SK-N-SH treated with all-trans-retinoic acid at 6 μM for 48 hours (cell line): ENCODE results near the gene RPL36A.

Experiments
- ATAC-seq: fragments of 200-7000 bp; cut with Tn5 transposase; 3 replicates; pipeline ENCODE4 v1.9.1; 2020; ENCODE audit warnings: mild to moderate bottlenecking, moderate library complexity
- ARNTL ChIP-seq: fragments of 450-650 bp; formaldehyde crosslinking; IDR thresholded peaks from 2 replicates; pipeline ENCODE4 v1.5.0; 2020; ENCODE audit warnings: low read depth, mild to moderate bottlenecking, moderate library complexity, borderline replicate concordance
- BACH2 ChIP-seq: fragments of 250-450 bp; sonication (Bioruptor Pico); IDR thresholded peaks from 2 replicates; pipeline ENCODE4 v1.9.0; 2021; ENCODE audit warnings: mild to moderate bottlenecking, borderline replicate concordance
- CSDC2 ChIP-seq: fragments of 250-450 bp; sonication (Bioruptor Pico); IDR thresholded peaks from 2 replicates; pipeline ENCODE4 v1.5.0; 2020; ENCODE audit warnings: mild to moderate bottlenecking, moderate library complexity
- GLIS3 ChIP-seq: fragments of 250-450 bp; sonication (Bioruptor Pico); IDR thresholded peaks from 2 replicates; pipeline ENCODE4 v1.5.0; 2020; ENCODE audit warnings: mild to moderate bottlenecking, moderate library complexity
- ISL1 ChIP-seq: fragments of 250-450 bp; sonication (Bioruptor Pico); IDR thresholded peaks from 2 replicates; pipeline ENCODE4 v2.1.2; 2022; ENCODE audit warnings: mild to moderate bottlenecking, moderate library complexity
- OSR1 ChIP-seq: fragments of 250-450 bp; sonication (Bioruptor Pico); IDR thresholded peaks from 2 replicates; pipeline ENCODE4 v1.8.0; 2022; ENCODE audit warnings: moderate library complexity, mild to moderate bottlenecking, inconsistent platforms
- PPARA ChIP-seq: fragments of 250-450 bp; sonication (Bioruptor Pico); IDR thresholded peaks from 2 replicates; pipeline ENCODE4 v1.5.0; 2020; ENCODE audit warnings: mild to moderate bottlenecking, borderline replicate concordance
- RARB ChIP-seq: fragments of 250-450 bp; sonication (Bioruptor Pico); IDR thresholded peaks from 2 replicates; pipeline ENCODE4 v1.8.0; 2021; ENCODE audit warnings: mild to moderate bottlenecking, moderate library complexity
- SNAI2 ChIP-seq: fragments of 250-450 bp; sonication (Bioruptor Pico); IDR thresholded peaks from 2 replicates; pipeline ENCODE4 v1.5.0; 2020; ENCODE audit warnings: mild to moderate bottlenecking, moderate library complexity
- TCF4 ChIP-seq: fragments of 250-450 bp; sonication (Bioruptor Pico); IDR thresholded peaks from 2 replicates; pipeline ENCODE4 v1.8.0; 2021; ENCODE audit warnings: mild to moderate bottlenecking, moderate library complexity, borderline replicate concordance
- TOX ChIP-seq: fragments of 250-450 bp; sonication (Bioruptor Pico); IDR thresholded peaks from 2 replicates; pipeline ENCODE4 v1.8.0; 2021; ENCODE audit warnings: mild to moderate bottlenecking, moderate library complexity, borderline replicate concordance
- ZC3H10 ChIP-seq: fragments of 250-450 bp; sonication (Bioruptor Pico); IDR thresholded peaks from 2 replicates; pipeline ENCODE4 v1.5.1; 2021; ENCODE audit warnings: mild to moderate bottlenecking, moderate library complexity
- ZFP3 ChIP-seq: fragments of 250-450 bp; sonication (Bioruptor Pico); IDR thresholded peaks from 2 replicates; pipeline ENCODE4 v1.5.0; 2020; ENCODE audit warnings: mild to moderate bottlenecking, moderate library complexity
- ZFP30 ChIP-seq: fragments of 450-650 bp; formaldehyde crosslinking; IDR thresholded peaks from 2 replicates; pipeline ENCODE4 v1.5.0; 2022; ENCODE audit warnings: mild to moderate bottlenecking, moderate library complexity
- ZNF565 ChIP-seq: fragments of 450-650 bp; formaldehyde crosslinking; conservative IDR thresholded peaks from 2 replicates; pipeline ENCODE4 v1.5.0; 2020; ENCODE audit warnings: low read depth, mild to moderate bottlenecking, moderate library complexity
- ZNF70 ChIP-seq: fragments of 450-650 bp; formaldehyde crosslinking; IDR thresholded peaks from 2 replicates; pipeline ENCODE4 v1.5.0; 2020; ENCODE audit warnings: mild to moderate bottlenecking, moderate library complexity
- ZNF8 ChIP-seq: fragments of 450-650 bp; formaldehyde crosslinking; IDR thresholded peaks from 2 replicates; pipeline ENCODE4 v1.5.0; 2020; ENCODE audit warnings: mild to moderate bottlenecking, moderate library complexity
- TF ChIP-seq, protein P1 (sequence below): fragments of 250-450 bp; sonication (Bioruptor Pico); IDR thresholded peaks from 2 replicates; pipeline ENCODE4 v1.5.1; 2021; ENCODE audit warnings: mild to moderate bottlenecking, moderate library complexity
- TF ChIP-seq, protein P2 (sequence below): fragments of 250-450 bp; sonication (Bioruptor Pico); IDR thresholded peaks from 2 replicates; pipeline ENCODE4 v1.8.0; 2021; ENCODE audit warnings: low read depth, mild to moderate bottlenecking, moderate library complexity, borderline replicate concordance
- TF ChIP-seq, protein P3 (sequence below): fragments of 250-450 bp; sonication (Bioruptor Pico); IDR thresholded peaks from 2 replicates; pipeline ENCODE4 v1.5.0; 2020; ENCODE audit warnings: mild to moderate bottlenecking, moderate library complexity
- TF ChIP-seq, protein P4 (sequence below): fragments of 250-450 bp; sonication (Bioruptor Pico); IDR thresholded peaks from 2 replicates; pipeline ENCODE4 v1.8.0; 2020; ENCODE audit warnings: mild to moderate bottlenecking, moderate library complexity, borderline replicate concordance

Gene RPL36A

DNA sequence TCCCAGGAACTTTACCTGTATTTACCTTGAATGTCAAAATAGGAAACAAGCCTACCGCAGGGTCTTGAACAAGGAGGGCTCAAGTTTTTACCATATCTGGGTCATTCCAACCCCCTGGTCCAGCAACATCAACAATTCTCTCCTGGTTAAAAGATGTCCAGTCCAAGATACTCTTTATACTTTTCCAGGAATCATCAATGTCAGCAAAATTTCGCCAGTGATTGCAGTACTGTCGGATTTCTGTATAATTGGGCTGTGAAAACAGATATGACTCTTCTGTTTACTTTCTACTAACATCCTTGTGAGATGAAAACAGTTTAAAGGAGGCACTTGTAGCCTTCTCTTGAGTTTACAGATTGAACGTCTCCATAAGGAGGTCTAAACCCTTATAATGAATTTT is 7.9 kb downstream of the RPL36A start:
- TF ChIP-seq, protein P1, sequence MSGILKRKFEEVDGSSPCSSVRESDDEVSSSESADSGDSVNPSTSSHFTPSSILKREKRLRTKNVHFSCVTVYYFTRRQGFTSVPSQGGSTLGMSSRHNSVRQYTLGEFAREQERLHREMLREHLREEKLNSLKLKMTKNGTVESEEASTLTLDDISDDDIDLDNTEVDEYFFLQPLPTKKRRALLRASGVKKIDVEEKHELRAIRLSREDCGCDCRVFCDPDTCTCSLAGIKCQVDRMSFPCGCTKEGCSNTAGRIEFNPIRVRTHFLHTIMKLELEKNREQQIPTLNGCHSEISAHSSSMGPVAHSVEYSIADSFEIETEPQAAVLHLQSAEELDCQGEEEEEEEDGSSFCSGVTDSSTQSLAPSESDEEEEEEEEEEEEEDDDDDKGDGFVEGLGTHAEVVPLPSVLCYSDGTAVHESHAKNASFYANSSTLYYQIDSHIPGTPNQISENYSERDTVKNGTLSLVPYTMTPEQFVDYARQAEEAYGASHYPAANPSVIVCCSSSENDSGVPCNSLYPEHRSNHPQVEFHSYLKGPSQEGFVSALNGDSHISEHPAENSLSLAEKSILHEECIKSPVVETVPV (CRISPR knock-in tag), result no peak
- TF ChIP-seq TOX (CRISPR knock-in tag), result no peak
- no peak for TF ChIP-seq ZC3H10
- no peak for TF ChIP-seq SNAI2 (CRISPR knock-in tag)
- TF ChIP-seq ZFP30 (CRISPR knock-in tag), result no peak
- no peak for TF ChIP-seq BACH2 (CRISPR knock-in tag)
- no peak for TF ChIP-seq ZNF8 (CRISPR knock-in tag)
- TF ChIP-seq, protein P2, sequence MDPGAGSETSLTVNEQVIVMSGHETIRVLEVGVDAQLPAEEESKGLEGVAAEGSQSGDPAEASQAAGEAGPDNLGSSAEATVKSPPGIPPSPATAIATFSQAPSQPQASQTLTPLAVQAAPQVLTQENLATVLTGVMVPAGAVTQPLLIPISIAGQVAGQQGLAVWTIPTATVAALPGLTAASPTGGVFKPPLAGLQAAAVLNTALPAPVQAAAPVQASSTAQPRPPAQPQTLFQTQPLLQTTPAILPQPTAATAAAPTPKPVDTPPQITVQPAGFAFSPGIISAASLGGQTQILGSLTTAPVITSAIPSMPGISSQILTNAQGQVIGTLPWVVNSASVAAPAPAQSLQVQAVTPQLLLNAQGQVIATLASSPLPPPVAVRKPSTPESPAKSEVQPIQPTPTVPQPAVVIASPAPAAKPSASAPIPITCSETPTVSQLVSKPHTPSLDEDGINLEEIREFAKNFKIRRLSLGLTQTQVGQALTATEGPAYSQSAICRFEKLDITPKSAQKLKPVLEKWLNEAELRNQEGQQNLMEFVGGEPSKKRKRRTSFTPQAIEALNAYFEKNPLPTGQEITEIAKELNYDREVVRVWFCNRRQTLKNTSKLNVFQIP (CRISPR knock-in tag), result no peak
- no peak for TF ChIP-seq TCF4 (CRISPR knock-in tag)
- no peak for TF ChIP-seq ARNTL (CRISPR knock-in tag)
- no peak for TF ChIP-seq ZNF70 (CRISPR knock-in tag)
- no peak for TF ChIP-seq ISL1 (CRISPR knock-in tag)
- TF ChIP-seq CSDC2 (CRISPR knock-in tag), result no peak
- no peak for TF ChIP-seq ZNF565
- TF ChIP-seq, protein P3, sequence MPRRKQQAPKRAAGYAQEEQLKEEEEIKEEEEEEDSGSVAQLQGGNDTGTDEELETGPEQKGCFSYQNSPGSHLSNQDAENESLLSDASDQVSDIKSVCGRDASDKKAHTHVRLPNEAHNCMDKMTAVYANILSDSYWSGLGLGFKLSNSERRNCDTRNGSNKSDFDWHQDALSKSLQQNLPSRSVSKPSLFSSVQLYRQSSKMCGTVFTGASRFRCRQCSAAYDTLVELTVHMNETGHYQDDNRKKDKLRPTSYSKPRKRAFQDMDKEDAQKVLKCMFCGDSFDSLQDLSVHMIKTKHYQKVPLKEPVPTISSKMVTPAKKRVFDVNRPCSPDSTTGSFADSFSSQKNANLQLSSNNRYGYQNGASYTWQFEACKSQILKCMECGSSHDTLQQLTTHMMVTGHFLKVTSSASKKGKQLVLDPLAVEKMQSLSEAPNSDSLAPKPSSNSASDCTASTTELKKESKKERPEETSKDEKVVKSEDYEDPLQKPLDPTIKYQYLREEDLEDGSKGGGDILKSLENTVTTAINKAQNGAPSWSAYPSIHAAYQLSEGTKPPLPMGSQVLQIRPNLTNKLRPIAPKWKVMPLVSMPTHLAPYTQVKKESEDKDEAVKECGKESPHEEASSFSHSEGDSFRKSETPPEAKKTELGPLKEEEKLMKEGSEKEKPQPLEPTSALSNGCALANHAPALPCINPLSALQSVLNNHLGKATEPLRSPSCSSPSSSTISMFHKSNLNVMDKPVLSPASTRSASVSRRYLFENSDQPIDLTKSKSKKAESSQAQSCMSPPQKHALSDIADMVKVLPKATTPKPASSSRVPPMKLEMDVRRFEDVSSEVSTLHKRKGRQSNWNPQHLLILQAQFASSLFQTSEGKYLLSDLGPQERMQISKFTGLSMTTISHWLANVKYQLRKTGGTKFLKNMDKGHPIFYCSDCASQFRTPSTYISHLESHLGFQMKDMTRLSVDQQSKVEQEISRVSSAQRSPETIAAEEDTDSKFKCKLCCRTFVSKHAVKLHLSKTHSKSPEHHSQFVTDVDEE (CRISPR knock-in tag), result no peak
- TF ChIP-seq PPARA (CRISPR knock-in tag), result no peak
- TF ChIP-seq, protein P4, sequence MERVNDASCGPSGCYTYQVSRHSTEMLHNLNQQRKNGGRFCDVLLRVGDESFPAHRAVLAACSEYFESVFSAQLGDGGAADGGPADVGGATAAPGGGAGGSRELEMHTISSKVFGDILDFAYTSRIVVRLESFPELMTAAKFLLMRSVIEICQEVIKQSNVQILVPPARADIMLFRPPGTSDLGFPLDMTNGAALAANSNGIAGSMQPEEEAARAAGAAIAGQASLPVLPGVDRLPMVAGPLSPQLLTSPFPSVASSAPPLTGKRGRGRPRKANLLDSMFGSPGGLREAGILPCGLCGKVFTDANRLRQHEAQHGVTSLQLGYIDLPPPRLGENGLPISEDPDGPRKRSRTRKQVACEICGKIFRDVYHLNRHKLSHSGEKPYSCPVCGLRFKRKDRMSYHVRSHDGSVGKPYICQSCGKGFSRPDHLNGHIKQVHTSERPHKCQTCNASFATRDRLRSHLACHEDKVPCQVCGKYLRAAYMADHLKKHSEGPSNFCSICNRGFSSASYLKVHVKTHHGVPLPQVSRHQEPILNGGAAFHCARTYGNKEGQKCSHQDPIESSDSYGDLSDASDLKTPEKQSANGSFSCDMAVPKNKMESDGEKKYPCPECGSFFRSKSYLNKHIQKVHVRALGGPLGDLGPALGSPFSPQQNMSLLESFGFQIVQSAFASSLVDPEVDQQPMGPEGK (CRISPR knock-in tag), result no peak
- no peak for TF ChIP-seq OSR1 (CRISPR knock-in tag)
- TF ChIP-seq ZFP3 (CRISPR knock-in tag), result no peak
- TF ChIP-seq, all 23 proteins: peak for 0
- no peak for ATAC-seq

DNA sequence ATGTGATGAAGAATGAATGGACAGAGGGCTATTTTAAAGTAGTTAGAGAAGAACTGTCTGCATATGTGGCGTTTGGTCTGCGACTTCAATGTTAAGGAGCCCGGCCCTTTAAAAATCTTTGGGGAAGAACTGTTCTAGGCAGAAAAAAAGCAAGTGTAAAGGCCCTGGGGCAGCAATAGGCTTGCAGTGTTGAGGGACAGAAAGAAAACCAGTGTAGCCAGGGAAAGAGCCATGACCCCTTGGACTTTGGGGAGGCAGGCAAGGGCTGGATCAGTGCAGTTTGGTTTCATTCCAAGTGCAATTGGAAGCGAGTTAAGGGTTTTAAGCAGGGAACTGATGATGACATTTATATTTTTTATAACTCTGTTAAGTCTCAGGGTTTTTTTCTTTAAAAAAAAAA is 9.0 kb downstream of the RPL36A start:
- TF ChIP-seq RARB (no peak), ZNF70 (CRISPR knock-in tag) (no peak), GLIS3 (CRISPR knock-in tag) (no peak), ZNF8 (CRISPR knock-in tag) (no peak)
- TF ChIP-seq, protein P2 (CRISPR knock-in tag), result no peak
- TF ChIP-seq, protein P4 (CRISPR knock-in tag), result no peak
- ATAC-seq, result no peak
